ENCODE results near the gene GNG12.

DNA sequence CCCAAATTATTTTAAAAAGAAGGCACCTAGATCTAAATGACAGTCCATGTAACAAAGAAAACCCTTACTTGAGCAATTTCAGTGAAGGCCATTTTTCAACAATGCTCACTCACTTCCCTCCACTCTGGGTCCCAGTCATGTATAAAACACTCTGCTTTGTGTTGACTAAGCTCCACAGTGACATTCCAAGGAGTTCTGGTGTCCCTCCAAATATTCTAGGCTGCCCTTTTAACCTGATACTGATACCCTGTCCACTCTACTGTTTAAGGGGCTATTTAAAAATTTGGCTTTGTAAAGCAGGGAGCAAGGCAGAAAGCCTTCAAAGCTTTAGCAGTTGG is 73.6 kb downstream of the GNG12 start:
- TF ChIP-seq, protein P1, sequence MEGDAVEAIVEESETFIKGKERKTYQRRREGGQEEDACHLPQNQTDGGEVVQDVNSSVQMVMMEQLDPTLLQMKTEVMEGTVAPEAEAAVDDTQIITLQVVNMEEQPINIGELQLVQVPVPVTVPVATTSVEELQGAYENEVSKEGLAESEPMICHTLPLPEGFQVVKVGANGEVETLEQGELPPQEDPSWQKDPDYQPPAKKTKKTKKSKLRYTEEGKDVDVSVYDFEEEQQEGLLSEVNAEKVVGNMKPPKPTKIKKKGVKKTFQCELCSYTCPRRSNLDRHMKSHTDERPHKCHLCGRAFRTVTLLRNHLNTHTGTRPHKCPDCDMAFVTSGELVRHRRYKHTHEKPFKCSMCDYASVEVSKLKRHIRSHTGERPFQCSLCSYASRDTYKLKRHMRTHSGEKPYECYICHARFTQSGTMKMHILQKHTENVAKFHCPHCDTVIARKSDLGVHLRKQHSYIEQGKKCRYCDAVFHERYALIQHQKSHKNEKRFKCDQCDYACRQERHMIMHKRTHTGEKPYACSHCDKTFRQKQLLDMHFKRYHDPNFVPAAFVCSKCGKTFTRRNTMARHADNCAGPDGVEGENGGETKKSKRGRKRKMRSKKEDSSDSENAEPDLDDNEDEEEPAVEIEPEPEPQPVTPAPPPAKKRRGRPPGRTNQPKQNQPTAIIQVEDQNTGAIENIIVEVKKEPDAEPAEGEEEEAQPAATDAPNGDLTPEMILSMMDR (IDR thresholded peaks at IDR 0.05), result no peak
- TF ChIP-seq EZH2 (IDR thresholded peaks at IDR 0.05; ENCODE audit: borderline replicate concordance, insufficient read depth, low read depth, low read length, poor library complexity, severe bottlenecking), result no peak
